ENCODE results near the gene AP3B1. TPM values are rescaled to one million over a fixed set of nuclear protein-coding genes. Genes with fewer than 3 reads are reported as not detected.

AP3B1 gene
- total RNA-seq, 1 donor from 2014 or later: 105 TPM

GRCh38 chr5:78269088-78269703, 25.3 kb downstream of the AP3B1 start:
- peaks cover 11% of the 10 kb centered on the region for H3K4me1 Mint-ChIP-seq
- peaks cover 43% of the 10 kb centered on the region for H3K4me1 ChIP-seq
- H2AFZ ChIP-seq (replicated peaks): no peak overlapping the region
- H3K27ac Mint-ChIP-seq: no peak overlapping the region
- H3K36me3 ChIP-seq: peaks cover 7% of the 10 kb centered on the region
- TF ChIP-seq EZH2phosphoT487 (IDR thresholded peaks at IDR 0.05) (no peak), EZH2 (IDR thresholded peaks at IDR 0.05) (no peak), CTCF (IDR thresholded peaks at IDR 0.05) (peak; percentile 53)
- H3K27me3 ChIP-seq: no peaks in the 10 kb centered on the region
- H3F3A ChIP-seq (ENCODE audit: low read depth): peaks cover 42% of the 10 kb centered on the region
- H3K36me3 Mint-ChIP-seq: peaks cover 22% of the 10 kb centered on the region
- H3K27me3 Mint-ChIP-seq (ENCODE audit: insufficient read depth, low read depth): peaks cover 2% of the 10 kb centered on the region
- no peak overlapping the region for H3K4me2 ChIP-seq
- H3K27ac ChIP-seq: no peak overlapping the region
- peaks cover 2% of the 10 kb centered on the region for H3K9me3 Mint-ChIP-seq
- no peak overlapping the region for H3K4me3 ChIP-seq
- H4K20me1 ChIP-seq (ENCODE audit: low read depth): peaks cover 42% of the 10 kb centered on the region
- peaks cover 71% of the 10 kb centered on the region for H3K79me2 ChIP-seq (ENCODE audit: low read depth)
- no peak overlapping the region for H3K4me3 Mint-ChIP-seq
- no peaks in the 10 kb centered on the region for H3K9me3 ChIP-seq (ENCODE audit: low read depth)
- no peak for DNase-seq (ENCODE audit: low spot score)
- no peak overlapping the region for H3K9ac ChIP-seq

GRCh38 chr5:78268356-78268755, 26.1 kb downstream of the AP3B1 start:
- peaks cover 27% of the 10 kb centered on the region for H3K36me3 Mint-ChIP-seq
- Histone ChIP-seq H3F3A (ENCODE audit: low read depth) (peaks cover 37% of the 10 kb centered on the region), H3K27ac (peak overlapping the region; percentile 63), H3K79me2 (ENCODE audit: low read depth) (peaks cover 63% of the 10 kb centered on the region), H3K4me2 (no peak overlapping the region), H2AFZ (replicated peaks) (no peak overlapping the region), H3K27me3 (no peaks in the 10 kb centered on the region), H4K20me1 (ENCODE audit: low read depth) (peaks cover 36% of the 10 kb centered on the region), H3K4me3 (no peak overlapping the region), H3K9me3 (ENCODE audit: low read depth) (no peaks in the 10 kb centered on the region), H3K36me3 (peaks cover 7% of the 10 kb centered on the region), H3K9ac (no peak overlapping the region), H3K4me1 (peaks cover 34% of the 10 kb centered on the region)
- H3K27ac Mint-ChIP-seq: no peak overlapping the region
- H3K4me1 Mint-ChIP-seq: peaks cover 11% of the 10 kb centered on the region
- TF ChIP-seq CTCF (IDR thresholded peaks at IDR 0.05): no peak
- TF ChIP-seq EZH2phosphoT487 (IDR thresholded peaks at IDR 0.05): no peak
- no peak for TF ChIP-seq EZH2 (IDR thresholded peaks at IDR 0.05)
- H3K27me3 Mint-ChIP-seq (ENCODE audit: insufficient read depth, low read depth): peaks cover 2% of the 10 kb centered on the region
- no peak overlapping the region for H3K4me3 Mint-ChIP-seq
- DNase-seq (ENCODE audit: low spot score): no peak
- peaks cover 2% of the 10 kb centered on the region for H3K9me3 Mint-ChIP-seq

- H3F3A ChIP-seq (ENCODE audit: low read depth): peaks cover 5% of the 10 kb centered on the region
- H3K27me3 Mint-ChIP-seq (ENCODE audit: insufficient read depth, low read depth): no peaks in the 10 kb centered on the region
- H3K4me1 ChIP-seq: peaks cover 6% of the 10 kb centered on the region
- no peak overlapping the region for H3K27ac Mint-ChIP-seq
- no peak overlapping the region for H3K4me3 ChIP-seq
- H3K4me3 Mint-ChIP-seq: no peak overlapping the region
- H3K9ac ChIP-seq: no peak overlapping the region
- H3K27ac ChIP-seq: no peak overlapping the region
- TF ChIP-seq EZH2 (IDR thresholded peaks at IDR 0.05) (no peak), EZH2phosphoT487 (IDR thresholded peaks at IDR 0.05) (no peak), CTCF (IDR thresholded peaks at IDR 0.05) (no peak)
- no peaks in the 10 kb centered on the region for H3K9me3 Mint-ChIP-seq
- no peaks in the 10 kb centered on the region for H3K27me3 ChIP-seq
- H3K36me3 ChIP-seq: peaks cover 7% of the 10 kb centered on the region
- DNase-seq (ENCODE audit: low spot score): no peak
- H4K20me1 ChIP-seq (ENCODE audit: low read depth): peaks cover 14% of the 10 kb centered on the region
- no peaks in the 10 kb centered on the region for H3K4me1 Mint-ChIP-seq
- H3K9me3 ChIP-seq (ENCODE audit: low read depth): no peaks in the 10 kb centered on the region
- peaks cover 27% of the 10 kb centered on the region for H3K36me3 Mint-ChIP-seq
- peaks cover 31% of the 10 kb centered on the region for H3K79me2 ChIP-seq (ENCODE audit: low read depth)
- H3K4me2 ChIP-seq: no peak overlapping the region
- H2AFZ ChIP-seq (replicated peaks): no peak overlapping the region
Observed at GRCh38 chr5:78265163-78265562, 29.3 kb downstream of the AP3B1 start.
